ENCODE measurements around the gene SLC26A1. TPM values are rescaled to one million over a fixed set of nuclear protein-coding genes. Genes with fewer than 3 reads are reported as not detected.
A peak's percentile ranks its signal among the peaks of the same experiment; 100 is the strongest.

The SLC26A1 gene
- total RNA-seq, 1 donor from 2014 or later, result 2.0 TPM

DNA sequence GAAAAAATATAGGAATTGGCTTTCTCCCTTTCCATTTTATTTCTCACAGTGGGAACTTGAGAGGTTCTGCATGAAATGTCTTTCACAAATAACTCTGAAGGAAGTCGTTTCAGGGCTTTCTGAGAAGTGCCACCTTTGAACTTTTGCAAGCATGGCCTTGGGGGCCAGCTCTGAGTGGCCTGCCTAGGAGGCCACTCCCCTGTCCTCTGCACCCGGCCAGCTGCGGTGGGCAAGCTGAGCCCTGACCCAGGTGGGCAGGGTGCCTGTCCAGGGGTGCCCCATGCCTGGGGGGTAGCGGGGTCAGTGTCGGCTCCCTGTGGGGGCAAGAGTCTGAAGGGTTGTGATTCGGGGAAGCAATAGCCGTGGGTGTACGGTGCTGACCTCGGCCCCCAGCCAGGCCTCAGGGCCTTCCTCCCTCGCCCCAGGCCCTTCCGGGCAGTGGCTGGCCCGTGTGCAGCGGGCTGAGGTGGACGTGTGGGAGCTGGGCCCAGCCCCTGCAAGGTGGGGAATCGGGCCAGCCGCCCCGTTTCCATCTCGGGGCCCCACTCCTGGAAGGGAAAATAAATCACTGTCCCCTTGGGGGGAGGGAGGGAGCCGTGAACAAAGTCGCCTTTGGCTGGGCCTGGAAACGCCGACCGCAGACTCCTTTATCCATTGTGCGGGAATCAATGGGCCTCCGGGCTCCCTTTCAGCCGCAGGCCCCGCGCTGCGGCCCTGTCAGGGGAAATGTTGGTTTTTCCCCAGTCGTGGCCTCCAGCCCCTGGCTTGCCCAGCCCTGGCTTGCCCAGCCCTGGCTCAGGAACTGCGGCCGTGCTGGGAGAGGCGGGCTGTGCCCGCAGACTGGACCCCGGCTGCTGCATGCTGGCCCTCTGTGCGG is 21.3 kb upstream of the SLC26A1 start:
- FAIRE-seq (no peak), DNase-seq (ENCODE audit: low spot score in 2 of 2) (peak; percentile 68 to 90)

DNA sequence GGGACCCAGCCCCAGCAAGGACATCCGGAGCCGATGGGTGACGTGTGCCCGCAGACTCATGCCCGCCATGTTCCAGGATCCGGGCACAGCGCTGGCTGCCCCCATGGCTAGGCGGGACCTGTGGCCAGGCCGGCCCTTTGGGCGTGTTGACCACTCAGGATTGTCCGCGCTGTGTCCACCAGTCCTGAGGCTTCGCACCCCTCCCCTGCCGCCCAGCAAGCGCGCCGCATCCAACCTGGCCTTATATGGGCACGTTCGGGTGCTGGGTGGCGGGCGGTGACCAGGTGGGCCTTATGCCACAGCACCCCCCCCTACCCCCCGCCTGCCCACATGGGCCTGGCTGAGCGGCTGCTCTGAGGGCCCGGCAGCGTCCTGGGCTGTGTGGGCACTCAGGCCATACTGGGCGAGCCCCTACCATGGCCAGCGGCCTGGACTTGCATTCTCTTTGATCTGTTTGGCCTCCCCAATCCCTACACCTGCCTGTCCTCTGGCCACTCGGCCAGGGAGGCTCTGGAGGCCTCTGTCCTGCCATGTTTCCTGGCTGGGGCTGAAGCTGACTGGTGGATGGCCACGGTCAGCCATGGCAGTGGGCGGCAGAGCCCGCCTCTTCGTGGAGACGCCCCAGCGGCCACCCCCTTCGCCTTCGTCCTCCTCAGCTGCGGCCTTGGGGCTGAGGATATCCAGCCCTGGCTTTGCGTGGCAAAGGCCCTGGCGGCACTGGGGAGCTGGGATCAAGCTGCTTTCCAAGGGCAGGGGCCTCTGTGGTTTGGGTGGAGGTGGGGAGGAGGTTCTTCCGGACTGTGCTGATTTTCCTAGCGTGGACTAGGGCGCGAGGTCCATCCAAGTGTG is 20.2 kb upstream of the SLC26A1 start:
- DNase-seq (ENCODE audit: low spot score in 2 of 2) (no peak), FAIRE-seq (no peak)

GRCh38 chr4:1012034-1012739 is 19.0 kb upstream of the SLC26A1 start:
- no peak for FAIRE-seq

GRCh38 chr4:1011666-1012033 is 18.4 kb upstream of the SLC26A1 start:
- FAIRE-seq (no peak), DNase-seq (ENCODE audit: low spot score in 2 of 2) (no peak)

More at GRCh38 chr4:1012034-1012739, 19.0 kb upstream of the SLC26A1 start:
- DNase-seq (ENCODE audit: low spot score in 2 of 2), result no peak

- no peak for FAIRE-seq
- DNase-seq (ENCODE audit: low spot score in 2 of 2), result peak; percentile 90 to 94
Measured at GRCh38 chr4:1011022-1011665, 17.9 kb upstream of the SLC26A1 start, which contains the start of gene FGFRL1. Gene FGFRL1 (plus strand): TSS chr4:1011626. CDS start chr4:1012486, 860 bp downstream.

DNA sequence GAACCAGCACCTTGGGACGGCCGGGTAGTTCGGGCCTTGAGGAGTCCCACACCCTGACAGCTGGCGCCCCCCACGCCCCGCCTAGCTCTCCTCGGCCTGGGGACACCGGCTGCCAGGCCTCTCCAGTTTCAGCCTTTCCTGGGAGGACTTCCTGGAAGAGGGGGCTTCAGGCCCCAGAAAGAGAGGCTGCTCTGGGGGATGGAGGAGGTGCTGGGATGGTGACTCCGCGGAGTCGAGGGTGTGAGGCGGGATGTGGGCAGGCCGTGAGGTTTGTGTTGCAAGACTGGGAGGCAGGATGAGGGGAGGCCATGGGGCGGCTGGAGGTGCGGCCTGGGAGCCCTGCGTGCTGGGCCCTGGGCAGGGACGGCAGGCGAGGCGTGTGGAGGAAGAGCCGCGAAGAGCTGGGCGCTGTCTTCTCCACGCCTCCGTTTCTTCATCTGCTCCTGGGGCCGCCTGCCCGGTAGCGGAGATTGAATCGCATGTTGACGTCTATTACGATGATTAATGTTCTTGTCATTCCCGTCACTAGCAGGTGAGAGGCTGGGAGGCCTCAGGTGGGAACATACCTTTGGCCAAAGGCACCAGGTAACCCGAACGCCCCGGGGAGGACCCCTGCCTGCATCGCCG is 17.3 kb upstream of the SLC26A1 start:
- DNase-seq (ENCODE audit: low spot score in 2 of 2) (no peak), FAIRE-seq (no peak)

GRCh38 chr4:1009542-1010394 is 16.6 kb upstream of the SLC26A1 start:
- DNase-seq (ENCODE audit: low spot score in 2 of 2) (peak; percentile 91 to 96), FAIRE-seq (no peak)

DNA sequence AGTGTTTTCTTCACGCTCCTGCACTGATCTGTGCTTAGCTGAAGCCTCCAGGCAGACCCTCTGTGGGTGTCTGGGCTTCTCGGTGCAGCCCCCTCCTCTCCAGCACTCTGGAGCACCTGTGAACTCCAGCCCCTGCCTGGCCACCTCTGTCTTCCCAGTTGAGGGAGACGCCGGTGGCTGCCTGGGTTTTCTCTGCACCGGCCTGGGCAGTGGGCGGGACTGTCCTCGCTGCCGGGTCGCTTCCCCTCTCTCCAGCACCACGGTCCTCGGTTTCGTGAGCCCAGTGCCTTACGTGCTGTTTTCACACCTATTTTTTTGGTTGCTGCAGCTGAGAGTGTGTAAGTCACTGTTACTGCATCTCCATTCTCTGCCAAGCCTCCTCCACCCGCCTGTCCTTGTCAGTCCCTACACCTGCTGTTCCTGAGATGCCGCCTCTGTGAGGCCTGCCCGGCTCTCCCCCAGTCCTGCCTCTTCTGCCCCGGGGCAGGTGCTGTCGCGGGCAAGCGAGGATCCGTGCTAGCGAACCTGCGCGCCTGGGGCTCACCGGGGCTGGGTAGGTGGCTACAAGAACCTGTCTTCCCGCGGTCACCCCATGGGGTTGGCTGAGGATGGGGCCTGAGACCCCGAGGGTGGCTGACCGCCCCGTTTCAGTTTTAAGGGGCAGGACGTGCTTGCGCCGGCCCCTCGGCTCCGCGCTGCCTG is 15.8 kb upstream of the SLC26A1 start:
- DNase-seq (ENCODE audit: low spot score in 2 of 2), result no peak
- no peak for FAIRE-seq

GRCh38 chr4:1006856-1007255 is 13.7 kb upstream of the SLC26A1 start:
- DNase-seq (ENCODE audit: low spot score in 2 of 2) (no peak), FAIRE-seq (no peak)

DNA sequence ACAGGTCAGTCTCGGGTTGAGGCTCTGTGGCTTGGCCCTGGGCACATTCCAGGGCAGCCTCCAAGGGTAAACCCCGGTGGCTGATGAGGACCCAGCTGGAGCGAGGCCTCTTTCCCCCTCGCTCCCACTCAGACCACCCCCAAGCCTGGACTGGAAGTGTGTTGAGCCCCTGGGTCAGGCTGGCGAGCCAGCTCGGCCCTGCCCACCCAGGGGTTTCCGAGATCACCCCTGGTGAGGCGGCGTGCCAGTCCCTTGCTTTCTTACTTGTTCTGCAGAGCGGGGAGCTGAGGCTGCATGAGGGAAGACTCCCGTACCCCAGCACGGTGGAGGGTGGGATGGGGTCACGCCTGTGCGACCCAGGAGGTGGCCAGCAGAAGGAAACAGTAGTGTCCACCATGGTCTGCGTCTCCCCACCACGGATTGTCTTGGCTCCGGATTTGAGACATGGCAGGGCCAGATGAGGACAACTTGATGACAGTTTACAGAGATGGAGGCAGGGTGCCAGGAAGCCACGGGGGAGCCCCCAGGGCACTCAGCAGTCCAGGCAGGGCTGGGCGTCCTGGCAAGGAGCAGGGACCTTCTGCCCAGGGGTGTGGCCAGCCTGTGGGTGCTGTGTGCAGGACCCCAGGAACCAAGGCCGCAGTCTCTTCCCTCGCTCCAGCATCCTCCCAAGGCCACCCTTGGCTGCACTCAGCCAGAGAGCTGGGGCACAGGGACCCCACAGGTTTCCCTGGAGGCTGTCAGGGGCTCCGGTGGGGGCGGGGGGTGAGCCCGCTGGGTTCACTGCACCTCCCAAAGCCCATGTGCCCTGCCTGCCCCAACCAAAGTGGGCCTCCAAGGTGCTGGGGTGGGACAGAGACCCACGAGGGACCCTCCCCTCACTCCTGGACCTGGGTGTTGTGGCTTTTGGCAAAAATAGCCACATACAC is 11.6 kb upstream of the SLC26A1 start:
- FAIRE-seq, result no peak
- no peak for DNase-seq (ENCODE audit: low spot score in 2 of 2)

- FAIRE-seq (no peak), DNase-seq (ENCODE audit: low spot score in 2 of 2) (no peak)
Measured at GRCh38 chr4:1004071-1004418, 10.8 kb upstream of the SLC26A1 start.

DNA sequence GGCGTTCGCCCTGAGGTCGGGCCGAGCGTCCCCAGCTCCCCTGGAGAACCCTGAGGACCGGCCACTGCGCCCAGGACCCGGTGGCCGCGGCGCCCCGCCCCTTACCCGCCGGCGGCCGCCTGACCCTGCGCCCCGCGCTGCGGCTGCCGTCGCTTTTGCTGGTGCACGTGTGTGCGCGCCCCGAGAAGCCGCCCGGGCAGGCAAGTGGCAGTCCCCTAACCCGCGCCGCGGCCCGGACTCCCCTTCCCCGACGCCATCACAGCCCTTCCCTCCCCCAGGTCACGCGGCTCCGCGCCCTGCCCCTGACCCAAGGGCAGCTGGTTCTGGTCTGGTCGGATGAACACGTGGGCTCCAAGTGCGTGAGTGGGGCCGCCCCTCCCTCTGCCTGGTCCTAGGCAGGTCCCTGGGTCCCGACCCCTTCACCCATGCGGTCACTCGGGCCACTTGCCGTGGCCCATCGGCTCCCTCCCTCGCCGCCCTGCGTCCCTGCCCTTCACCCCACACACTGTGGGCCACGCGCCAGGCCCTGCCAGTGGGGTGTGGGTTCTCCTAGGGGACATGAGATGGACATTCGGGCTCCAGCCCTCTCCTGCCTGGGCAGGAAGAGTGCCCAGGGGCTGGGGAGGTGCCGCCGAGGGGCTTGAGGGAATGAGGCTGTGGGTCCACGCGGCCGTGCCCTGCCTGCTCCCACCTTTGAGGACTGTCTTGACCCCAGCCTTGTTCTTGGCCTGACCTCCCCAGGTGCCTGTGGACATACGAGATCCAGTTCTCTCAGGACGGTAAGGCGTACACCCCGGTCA is 10.3 kb upstream of the SLC26A1 start:
- no peak for DNase-seq (ENCODE audit: low spot score in 2 of 2)

GRCh38 chr4:1002631-1003251 is 9.5 kb upstream of the SLC26A1 start:
- FAIRE-seq, result no peak
- no peak for DNase-seq (ENCODE audit: low spot score in 2 of 2)

More for the DNA sequence above, 10.3 kb upstream of the SLC26A1 start:
- FAIRE-seq, result no peak

- FAIRE-seq (no peak), DNase-seq (ENCODE audit: low spot score in 2 of 2) (no peak)
Measured at GRCh38 chr4:1002131-1002630, 9.0 kb upstream of the SLC26A1 start.

GRCh38 chr4:1001561-1002130 is 8.4 kb upstream of the SLC26A1 start:
- no peak for FAIRE-seq
- DNase-seq (ENCODE audit: low spot score in 2 of 2), result no peak
